HG02973 (cell line): ENCODE measurements around the gene DIAPH2.

Experiments
- ATAC-seq: cut with Tn5 transposase; IDR thresholded peaks from one replicate; pipeline ENCODE4 v1.9.1; 2021; ENCODE audit warnings: moderate library complexity; ENCODE audit not compliant: unreplicated experiment

DIAPH2 gene

DNA sequence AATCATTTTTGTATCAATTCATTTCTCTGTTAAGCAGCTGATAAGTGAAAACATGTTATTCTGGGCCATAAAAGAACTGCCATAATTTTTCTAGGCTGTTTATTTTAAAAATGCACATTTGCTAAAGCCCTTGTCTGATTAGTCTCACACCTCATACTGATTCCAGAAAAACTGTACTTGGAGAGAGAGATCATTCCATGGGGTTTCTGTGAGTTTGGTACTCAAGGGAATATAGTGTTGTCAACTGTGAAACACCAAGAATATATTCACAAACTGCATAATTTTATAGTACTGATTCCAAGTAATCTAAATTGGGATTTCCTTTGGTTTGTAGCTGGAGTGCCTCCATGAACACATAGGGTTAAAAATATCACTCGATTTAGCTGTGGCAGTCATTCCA, 746.6 kb downstream of the DIAPH2 start:
- ATAC-seq: no peak

- no peak for ATAC-seq
Measured at GRCh38 chrX:97446298-97446882, 761.7 kb downstream of the DIAPH2 start.

DNA sequence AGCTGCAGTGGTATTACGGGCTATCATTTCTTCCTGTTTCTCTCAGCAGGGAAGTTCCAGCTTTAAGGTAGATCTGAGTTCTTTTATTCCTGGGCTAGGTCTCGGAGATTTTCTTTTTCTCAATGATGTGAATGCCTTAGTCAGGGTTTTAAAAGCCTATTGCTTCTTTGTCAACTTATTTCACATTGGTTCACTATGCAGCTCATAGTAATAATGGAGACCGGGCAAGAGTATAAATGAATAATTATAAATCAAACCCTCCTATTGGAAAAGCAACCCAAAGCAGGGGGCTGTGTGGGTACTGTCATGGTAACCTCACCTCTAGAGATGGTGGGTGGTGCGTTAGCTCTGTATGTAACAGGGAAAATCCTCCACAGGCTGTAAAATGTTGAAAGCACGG, 762.7 kb downstream of the DIAPH2 start:
- ATAC-seq: no peak

- peak; percentile 63 for ATAC-seq
Measured at GRCh38 chrX:97452283-97452682, 767.6 kb downstream of the DIAPH2 start.

GRCh38 chrX:97461763-97462162, 777.1 kb downstream of the DIAPH2 start:
- ATAC-seq: no peak

DNA sequence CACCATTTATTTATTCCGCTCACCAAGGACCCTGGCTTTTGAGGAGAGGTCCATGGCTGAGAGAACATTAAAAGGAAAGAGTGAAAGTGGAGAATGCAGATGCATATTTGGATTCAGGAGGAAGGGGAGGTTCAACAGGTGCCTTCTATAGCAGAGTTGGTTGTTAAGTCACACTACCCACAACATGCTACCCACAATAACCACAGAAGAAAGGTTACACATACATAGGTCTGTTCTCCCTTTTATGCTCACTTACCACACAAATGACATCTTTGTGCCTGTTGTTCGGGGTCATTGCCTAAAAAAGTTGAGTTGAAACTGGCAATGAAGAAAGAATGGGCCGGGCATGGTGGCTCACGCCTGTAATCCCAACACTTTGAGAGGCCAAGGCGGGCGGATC, 786.4 kb downstream of the DIAPH2 start:
- ATAC-seq: no peak

DNA sequence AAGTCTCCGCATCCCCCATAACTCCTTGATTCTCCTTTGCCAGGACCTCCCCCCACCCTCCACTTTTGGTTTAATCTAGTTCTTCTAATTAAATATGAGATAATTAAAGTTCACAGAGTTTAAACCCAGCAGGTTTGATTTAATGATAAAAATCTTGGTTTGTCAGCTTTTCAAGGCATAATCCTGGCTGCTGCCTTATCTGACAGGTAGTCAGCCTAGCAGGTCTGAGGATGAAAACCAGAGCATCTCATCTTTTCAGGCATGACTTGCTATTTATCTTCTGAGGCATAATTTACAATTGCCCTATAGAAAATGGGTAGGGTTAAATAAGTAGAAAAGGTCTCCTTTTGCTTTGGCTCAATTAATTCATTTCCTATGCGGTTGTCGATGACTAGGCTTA, 790.3 kb downstream of the DIAPH2 start:
- ATAC-seq: no peak

GRCh38 chrX:97479106-97479890, 794.7 kb downstream of the DIAPH2 start:
- no peak for ATAC-seq

DNA sequence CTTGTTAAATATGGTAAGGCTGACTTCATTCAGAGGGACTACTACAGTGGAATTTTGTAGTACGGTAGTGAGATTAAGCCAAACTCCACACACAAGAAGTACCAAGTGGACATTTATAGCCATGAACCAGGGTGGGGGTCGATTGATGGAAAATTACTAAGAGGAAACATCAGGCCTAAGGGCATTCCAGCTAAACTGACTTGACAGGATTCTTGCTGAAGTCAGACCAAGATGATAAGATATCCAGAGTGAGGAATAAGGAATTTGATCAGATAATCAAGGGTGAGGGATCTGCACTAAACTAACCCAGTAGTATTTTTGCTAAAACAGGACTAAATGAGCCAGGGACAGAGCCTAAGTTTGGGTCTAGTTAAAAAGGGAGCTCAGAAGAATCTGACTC, 796.6 kb downstream of the DIAPH2 start:
- ATAC-seq: no peak

DNA sequence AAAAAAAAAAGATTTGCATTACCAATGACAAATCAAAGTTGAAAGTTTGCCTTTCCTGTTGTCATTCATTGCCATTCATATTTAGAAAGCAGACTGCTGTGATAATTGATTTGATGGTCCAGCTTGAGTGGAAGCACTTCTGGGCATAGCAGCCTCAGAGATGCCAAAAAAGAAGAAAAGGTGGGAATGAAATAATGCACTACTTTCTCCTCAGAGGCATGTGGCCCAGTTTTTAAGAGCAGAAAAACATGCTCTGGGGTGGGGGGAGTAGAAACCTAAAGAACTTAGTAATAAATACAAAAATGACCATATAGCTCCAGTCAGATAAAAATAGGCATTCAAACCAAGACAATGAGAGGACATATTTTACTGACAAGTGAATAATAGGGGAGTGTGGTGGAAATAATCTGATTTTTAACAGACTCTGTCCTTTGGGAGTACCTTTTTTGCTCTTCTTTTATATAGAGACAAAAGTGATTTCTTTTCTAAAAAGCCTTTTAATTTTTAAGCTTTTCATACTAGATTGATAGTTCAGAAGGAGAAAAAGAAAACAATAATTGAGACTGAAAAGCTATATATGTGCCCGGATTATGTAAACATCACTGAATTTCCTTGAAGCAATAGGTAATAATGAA, 798.1 kb downstream of the DIAPH2 start:
- no peak for ATAC-seq

DNA sequence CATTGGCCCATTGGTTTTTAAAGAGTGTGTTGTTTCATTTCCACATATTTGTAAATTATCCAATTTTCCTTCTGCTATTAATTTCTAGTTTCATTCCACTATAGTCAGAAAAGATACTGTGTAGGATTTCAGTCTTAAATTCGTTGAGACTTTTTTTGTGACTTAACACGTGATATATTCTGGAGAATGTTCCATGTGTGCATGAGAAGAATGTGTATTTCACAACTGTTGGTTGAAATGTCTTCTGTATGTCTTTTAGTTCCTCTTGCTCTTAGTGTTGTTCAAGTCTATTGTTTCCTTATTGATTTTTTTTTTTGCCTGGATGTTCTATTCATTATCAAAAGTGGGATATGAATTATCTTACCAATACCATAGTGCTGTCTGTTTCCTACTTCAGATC, 806.0 kb downstream of the DIAPH2 start:
- ATAC-seq: no peak

DNA sequence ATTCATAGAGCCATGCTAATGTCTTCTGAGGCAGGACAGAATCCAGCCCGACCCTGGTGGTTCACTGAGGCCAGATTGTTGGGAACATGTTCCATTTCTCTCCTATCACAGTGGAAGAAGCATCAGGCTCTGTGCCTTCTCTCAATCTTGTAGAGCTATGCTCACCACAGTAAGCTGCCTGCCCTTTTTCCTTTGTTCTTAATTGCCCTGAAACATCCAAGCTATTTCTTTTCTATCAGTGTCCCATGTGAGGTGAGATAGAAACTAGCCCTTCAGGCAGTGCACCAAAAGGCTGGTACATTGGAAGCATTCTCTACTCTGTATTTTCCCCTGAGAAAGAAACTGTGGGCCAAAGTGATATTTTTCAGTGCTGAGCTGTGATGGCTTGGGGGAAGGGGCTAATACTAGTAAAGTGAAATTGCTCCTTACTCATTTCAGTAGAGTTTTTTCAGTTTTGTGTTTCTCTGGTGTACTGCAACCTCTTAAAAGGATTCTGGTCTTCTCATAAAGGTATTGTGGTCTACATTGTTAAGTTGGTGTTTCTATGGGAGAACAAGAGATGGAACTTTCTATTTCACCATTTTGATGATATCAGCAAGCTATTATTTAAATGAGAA, 810.2 kb downstream of the DIAPH2 start:
- peak; percentile 98 for ATAC-seq

GRCh38 chrX:97498093-97498492, 813.5 kb downstream of the DIAPH2 start:
- ATAC-seq: no peak

DNA sequence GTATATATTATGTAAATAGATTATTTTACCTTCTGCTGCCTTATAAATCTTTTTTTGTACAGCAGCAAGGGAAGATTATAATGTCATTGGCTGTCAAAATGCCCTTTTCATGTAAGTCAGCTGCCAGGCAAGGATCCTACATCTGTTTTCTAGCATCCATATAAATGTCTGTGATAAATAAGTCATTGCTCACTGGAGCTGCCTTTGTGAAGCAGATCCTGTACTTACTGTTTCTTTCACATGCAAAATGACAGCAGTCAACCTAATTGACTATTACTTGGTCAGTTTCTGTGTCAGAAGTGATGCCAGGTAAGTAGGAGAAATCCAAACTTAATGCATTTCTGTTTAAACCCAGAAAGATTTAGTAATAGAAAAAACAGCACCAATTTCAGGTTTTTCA, 819.8 kb downstream of the DIAPH2 start:
- ATAC-seq: no peak

- ATAC-seq: no peak
Measured at GRCh38 chrX:97517763-97518162, 833.1 kb downstream of the DIAPH2 start.

- no peak for ATAC-seq
Measured at GRCh38 chrX:97522307-97522706, 837.7 kb downstream of the DIAPH2 start.

DNA sequence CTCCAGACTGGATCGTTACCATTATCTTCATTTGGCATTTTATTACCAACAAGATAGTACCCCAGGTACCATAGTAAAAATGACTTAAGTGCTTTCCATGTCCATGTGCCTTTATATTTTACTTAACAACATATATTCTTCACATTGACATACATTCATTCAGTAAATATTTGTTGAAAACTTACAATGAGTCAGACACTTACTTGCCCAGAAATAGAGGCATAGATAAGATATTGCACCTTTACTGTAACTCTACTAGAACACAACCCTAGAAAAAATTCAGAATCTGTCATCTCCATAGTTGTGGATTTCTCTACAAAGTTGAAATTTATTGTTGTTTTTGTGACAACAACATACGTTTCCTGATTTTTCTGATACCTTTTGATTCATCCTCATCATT, 839.7 kb downstream of the DIAPH2 start:
- no peak for ATAC-seq

GRCh38 chrX:97524997-97525396, 840.4 kb downstream of the DIAPH2 start:
- no peak for ATAC-seq

DNA sequence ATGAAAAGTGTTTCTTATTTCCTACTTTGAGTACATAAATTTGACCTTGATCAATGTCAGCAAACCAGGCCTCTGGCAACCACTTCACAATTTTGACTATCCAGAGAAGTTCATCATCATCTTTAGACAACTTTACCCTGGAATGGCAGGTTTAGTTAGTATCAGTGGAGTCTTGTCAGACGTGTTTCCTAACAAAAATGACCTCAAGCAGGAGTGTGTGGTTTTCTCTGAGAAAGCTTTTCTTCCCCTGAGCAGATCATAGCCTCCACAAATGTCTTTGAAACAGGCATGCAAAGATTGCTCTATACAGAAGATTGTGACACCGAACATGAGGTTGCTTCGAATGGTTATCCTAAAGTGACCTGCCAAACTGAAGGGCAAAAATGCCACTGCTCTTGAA, 841.3 kb downstream of the DIAPH2 start:
- no peak for ATAC-seq

DNA sequence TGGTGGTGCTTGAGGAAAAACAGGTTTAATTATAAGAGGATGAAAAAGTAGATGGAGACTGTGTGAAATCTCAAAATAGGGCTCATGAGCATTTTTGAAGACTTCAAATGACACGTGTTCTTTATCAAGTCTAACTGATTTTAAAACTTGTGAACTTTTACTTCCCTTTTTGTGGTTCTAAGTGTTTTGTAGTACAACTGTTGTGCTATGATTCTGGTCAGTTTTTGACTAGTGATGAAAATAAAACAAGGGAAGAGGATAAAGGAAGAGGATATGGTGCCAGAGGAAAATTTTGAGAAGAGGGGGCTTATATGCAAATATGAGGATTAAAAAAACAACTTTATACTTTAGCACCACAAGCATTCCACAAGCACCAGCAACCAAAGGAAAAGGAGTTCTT, 843.1 kb downstream of the DIAPH2 start:
- no peak for ATAC-seq

GRCh38 chrX:97529536-97530200, 845.0 kb downstream of the DIAPH2 start:
- ATAC-seq: no peak
